Breast epithelium (tissue), 3 donors: Measurements from ENCODE around the gene HERC2.
"Not testable (repeated sequence)": the region's sequence is repeated elsewhere in the genome, so short reads cannot be mapped to it uniquely, and the experiment has no call there.

Experiments used
- POLR2AphosphoS5 ChIP-seq, 3 donors: sonication (generic); formaldehyde crosslinking; IDR thresholded peaks; one replicate each; pipeline ENCODE4 v1.6.1; 2017; ENCODE audit warnings: antibody characterized with exemption in 3 of 3
- TF ChIP-seq, protein P1 (sequence below), 3 donors: fragments of 450-650 bp; IDR thresholded peaks; one replicate each; pipeline ENCODE4 v1.5.1; 2016 to 2017; ENCODE audit warnings: antibody characterized with exemption in 3 of 3, mild to moderate bottlenecking in 3 of 3, moderate library complexity in 3 of 3

DNA sequence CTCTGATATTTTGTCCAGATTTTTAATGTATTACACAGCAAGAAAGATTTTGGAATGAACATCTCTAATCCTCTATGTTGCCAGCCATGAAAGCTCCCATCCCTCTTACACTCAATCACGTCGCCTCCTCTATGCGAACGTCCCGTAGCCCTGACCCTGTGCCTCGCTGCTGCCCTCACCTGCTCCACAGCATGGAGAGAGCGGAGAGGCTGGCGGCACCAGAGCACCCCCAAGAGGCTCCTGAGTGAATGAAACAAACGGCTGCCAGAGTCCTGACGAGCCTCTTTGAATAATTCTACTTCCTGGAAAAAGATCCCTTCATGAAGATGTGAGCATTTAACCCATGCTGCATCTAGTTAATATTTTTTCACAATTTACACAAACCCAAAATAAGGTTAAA is 116.3 kb downstream of the HERC2 start:
- TF ChIP-seq, protein P1, sequence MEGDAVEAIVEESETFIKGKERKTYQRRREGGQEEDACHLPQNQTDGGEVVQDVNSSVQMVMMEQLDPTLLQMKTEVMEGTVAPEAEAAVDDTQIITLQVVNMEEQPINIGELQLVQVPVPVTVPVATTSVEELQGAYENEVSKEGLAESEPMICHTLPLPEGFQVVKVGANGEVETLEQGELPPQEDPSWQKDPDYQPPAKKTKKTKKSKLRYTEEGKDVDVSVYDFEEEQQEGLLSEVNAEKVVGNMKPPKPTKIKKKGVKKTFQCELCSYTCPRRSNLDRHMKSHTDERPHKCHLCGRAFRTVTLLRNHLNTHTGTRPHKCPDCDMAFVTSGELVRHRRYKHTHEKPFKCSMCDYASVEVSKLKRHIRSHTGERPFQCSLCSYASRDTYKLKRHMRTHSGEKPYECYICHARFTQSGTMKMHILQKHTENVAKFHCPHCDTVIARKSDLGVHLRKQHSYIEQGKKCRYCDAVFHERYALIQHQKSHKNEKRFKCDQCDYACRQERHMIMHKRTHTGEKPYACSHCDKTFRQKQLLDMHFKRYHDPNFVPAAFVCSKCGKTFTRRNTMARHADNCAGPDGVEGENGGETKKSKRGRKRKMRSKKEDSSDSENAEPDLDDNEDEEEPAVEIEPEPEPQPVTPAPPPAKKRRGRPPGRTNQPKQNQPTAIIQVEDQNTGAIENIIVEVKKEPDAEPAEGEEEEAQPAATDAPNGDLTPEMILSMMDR (IDR thresholded peaks at IDR 0.05) = not testable (repeated sequence)
- TF ChIP-seq POLR2AphosphoS5 (IDR thresholded peaks at IDR 0.05) = not testable (repeated sequence)
